ENCODE results near the gene MTFP1.
"Not testable (repeated sequence)": the region's sequence is repeated elsewhere in the genome, so short reads cannot be mapped to it uniquely, and the experiment has no call there.

Gene MTFP1

DNA sequence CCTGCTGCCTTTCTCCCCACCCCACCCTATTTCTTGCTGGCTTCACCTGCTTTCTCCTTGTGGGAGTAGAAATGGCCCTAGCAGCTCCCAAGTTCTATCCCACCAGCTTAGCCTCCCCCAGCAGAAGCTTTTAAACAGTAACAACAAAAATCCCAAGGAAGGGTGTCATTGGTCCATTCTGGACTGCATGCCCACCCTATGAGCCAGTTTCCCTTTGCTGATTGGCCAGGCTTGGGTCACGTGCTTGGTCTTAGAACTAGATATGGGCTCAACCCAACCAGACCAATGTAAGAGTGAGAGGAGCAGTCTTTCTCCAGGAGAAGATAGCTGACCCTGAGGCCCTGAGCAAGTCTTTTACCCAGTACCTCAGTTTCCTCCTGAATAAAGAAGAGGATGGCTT lies 2.3 kb downstream of the MTFP1 start:
- no peak for DNase-seq

DNA sequence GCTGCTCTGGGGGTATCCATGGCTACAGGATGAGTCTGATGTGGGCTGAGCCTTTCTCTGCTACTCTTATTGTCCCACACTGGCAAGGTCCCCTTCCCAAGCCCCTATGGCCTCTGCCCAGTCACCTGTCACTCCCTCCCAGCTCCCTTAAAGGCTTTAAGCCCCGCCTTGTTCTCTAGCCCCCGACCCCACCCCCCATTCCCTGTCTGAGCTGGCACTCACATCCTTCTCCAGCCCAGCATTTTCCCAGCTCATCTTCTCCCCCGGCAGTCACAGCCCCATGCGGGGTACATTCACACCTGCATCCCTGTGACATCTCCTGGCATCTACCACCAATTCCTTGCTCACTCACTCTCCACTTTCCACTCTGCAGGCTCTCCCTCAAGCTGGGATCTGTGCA lies 4.3 kb downstream of the MTFP1 start:
- DNase-seq, result no peak

GRCh38 chr22:30430933-30431332 lies 5.4 kb downstream of the MTFP1 start:
- DNase-seq, result no peak

DNA sequence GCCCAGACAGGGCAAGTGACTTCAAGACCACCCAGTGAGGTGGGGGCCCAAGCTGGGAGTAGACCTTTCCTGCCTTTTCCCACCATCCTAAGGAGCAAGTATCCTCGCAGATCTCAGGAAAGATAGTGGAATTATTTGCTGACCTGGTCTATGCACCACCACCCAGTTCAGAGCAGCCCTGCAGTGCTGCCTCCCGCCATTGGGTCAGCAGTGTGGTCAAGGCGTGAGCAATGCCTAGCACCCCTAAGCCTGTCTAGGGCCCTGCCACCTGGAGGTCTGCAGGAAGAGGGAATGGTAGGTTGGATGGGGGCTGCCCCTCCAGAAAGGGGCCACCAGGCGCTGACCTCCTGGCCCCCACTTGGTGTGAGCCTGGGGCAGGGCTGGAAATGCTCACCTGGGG lies 6.5 kb downstream of the MTFP1 start:
- DNase-seq, result no peak

- no peak for DNase-seq
Measured at GRCh38 chr22:30432520-30432919, 7.0 kb downstream of the MTFP1 start.

DNA sequence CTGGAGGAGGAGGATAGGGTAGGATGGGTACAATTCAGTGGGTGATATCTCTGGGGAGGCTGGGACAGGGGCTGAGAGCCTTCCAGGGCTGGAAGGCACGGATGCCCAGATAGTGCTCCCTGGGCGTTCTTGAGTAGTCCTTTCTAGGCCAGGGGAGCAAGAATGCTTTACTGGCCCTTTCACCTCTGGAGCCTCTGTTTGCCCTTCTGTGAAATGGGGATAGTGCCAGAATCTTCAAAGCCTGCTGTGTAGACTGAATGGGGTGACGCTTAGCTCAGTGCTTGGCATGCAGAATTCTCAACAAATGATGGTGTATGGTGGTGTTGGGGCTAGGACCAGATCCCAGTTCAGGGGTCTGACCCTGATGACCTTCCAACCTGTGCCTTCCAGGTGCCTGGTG lies 7.7 kb downstream of the MTFP1 start:
- DNase-seq, result no peak

DNA sequence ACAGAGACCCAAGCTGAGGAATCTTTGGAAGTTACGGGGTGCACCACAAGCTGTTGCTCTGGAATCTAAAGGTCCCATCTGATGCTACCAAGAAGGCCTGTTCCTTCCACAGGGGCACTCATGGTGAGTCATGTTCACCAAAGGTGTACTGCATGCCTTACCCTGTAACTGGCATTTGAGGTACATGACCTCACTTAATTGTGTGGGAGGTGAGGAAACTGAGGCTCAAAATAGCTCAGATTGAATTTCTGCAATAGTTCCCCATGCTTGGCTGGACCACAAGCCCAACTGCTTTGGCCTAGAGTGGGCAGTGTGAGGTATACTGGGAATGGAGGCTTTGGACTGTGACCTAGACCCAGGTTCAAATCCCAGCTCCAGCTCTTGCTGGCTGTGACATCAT lies 8.2 kb downstream of the MTFP1 start:
- DNase-seq, result no peak

DNA sequence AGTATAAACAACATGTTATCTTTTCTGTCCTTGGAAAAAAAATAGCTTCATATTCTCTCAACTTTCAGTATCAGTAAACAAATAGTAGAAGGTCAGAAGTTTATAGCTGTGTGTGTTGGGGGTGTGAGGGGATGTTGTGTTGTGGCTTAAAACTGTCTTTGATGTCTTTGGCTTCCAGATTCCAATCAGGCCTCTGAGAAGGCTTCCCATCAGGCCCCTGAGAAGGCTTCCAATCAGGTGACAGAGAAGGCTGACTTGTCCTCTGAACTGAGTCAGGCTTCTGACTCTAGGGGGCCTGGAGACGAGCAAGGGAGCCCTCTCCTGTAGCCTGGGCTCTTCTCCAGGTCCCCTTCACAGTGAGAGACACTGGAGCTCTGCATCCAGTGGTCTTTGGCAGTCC lies 9.3 kb downstream of the MTFP1 start:
- DNase-seq, result no peak

DNA sequence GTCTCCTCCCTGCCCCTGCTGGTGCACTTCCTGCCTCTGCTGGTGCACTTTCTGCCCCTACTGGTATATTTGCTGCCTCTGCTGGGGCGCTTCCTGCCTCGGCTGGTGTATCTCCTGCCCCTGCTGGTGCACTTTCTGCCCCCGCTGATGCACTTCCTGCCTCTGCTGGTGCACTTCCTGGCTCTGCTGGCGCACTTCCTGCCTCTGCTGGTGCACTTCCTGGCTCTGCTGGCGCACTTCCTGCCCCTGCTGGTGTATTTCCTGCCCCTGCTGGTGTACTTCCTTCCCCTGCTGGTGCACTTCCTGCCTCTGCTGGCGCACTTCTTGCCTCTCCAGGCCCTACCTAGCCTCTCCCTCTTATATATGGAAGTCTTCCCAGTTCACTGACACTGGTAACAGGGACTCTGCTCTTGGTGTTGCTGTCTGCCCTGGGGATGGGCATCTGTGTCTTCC lies 10.1 kb downstream of the MTFP1 start:
- peak; percentile 53 for DNase-seq

GRCh38 chr22:30436196-30436595 lies 10.6 kb downstream of the MTFP1 start:
- DNase-seq, result no peak

DNA sequence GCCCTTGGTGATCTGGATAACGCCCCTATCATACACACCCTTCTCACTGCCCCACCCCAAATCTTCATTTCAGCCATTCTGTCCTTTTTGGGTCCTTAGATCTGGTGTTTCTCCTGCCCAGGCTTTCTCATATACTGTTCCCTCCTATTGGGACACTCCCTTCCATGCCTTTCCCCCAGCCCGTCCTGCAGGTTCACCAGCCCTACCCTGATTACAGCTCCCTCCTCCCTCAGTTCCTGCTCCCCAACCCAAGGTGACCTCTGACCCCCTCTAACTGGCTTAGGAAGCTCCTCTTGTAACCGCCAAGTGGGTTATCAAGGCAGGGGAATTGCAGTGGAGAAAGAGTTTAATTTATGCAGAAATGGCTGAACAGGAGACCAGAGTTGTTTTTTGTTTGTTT lies 13.0 kb downstream of the MTFP1 start:
- DNase-seq, result no peak

DNA sequence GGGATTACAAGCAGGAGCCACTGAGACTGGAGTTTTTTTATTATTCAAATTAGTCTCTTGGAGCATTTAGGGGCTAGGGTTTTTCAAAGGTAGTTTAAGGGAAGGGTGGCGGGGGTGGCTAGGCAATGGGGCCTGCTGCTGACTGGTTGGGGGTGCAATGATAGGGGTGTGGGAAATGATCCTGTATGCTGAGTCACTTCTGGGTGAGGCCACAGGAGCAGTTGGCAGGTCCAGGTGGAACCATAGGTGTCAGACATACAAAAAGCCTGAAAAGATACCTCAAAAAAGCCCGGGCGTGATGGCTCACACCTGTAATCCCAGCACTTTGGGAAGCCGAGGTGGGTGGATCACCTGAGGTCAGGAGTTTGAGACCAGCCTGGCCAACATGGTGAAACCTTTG lies 13.7 kb downstream of the MTFP1 start:
- DNase-seq, result no peak

DNA sequence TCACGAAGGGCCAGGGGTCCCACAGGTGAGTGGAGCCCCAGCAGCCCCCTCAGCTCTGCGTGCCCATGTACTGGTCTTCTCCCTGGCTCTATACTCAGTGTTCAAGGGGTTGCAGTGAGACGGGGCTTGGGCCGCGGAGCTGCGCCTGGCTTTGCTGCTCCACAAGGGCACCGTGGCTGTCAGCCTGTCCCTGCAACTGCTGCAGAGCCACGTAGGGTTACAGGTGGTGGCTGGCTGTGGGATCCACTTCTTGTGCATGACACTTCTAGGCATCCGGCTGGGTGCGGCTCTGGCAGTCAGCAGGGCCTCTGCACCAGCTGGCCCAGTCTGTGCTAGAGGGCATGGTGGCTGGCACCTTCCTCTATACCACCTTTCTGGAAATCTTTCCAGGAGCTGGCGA lies 14.3 kb downstream of the MTFP1 start:
- no peak for DNase-seq

DNA sequence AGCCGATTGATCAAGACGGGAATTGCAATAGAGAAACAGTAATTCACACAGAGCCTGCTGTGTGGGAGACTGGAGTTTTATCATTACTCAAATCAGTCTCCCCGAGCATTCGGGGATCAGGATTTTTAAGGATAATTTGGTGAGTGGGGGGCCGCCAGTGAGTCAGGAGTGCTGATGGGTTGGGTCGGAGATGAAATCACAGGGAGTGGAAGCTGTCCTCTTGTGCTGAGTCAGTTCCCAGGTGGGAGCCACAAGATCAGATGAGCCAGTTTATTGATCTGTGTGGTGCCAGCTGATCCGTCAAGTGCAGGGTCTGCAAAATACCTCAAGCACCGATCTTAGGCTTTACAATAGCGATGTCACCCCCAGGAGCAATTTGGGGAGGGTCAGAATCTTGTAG lies 15.5 kb downstream of the MTFP1 start:
- DNase-seq, result no peak

DNA sequence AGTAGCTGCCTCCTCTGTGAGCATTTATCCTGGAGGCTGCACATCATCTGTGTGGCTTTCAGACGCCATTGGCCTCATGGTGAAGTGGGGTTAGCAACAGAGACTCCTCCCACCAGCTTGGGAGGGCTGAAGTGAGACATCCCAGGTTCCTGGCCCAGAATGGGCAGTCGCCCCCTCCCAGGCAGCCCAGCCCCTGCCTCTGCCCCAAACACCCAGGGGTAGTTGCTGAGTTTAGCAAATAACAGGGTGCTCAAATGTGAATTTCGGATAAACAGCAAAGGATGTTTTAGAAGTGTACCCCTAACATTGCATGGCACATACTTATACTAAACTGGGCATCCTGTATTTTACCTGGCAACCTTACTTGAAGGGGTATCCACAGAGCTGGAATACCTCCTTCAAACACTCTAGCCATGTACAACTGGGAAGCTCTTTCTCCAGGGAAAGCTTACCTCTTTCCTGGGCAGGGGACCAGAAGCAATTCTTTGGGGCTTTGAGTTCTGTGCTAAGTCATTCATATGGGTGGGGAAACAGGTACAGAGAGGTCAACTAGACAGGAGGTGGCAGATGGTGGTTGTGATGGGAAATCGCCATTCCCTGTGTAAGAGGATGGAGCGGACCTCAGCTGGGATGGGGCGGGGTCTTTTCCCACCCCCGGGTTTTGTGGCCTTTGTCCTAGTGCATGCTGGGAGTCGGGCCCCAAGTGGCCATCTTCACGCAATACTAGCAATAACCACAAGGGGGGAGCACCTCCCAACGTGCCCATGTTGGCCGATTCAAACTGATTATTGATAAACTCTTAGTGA lies 19.3 kb downstream of the MTFP1 start:
- DNase-seq, result peak; percentile 20

DNA sequence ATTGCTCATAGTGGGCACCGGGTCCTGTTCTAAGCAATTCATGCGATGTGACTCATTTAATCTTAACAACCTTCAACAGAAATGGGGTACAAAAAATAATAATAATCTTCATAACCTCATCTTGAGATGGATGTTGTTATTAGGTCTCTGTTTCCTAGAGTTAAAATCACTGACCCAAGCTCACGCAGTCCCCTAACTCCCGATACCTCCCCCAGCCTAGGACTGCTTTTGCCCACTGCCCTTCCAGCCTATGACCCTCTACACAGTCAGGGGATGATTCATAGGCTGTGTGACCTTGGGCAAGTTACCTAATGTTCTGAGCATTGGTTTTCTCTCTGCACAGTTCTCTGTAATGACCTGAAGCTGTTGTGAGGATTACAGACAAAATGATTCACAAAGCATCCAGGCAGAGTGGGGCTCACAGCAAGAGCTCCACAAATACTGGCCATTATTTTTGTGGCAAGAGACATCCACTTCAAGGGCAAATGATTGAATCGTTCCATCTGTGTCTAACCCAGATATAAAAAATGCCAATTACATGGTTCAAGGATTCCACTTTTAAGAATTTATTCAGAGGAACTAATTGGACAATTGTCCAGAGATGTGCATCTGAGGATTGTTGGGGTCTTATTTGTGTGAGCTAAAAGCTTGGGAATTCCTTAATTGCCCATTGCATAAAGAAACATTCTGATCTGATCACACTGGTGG lies 20.0 kb downstream of the MTFP1 start:
- DNase-seq, result no peak

- no peak for DNase-seq
Measured at GRCh38 chr22:30447656-30448055, 22.1 kb downstream of the MTFP1 start.

- not testable (repeated sequence) for DNase-seq
Measured at GRCh38 chr22:30451488-30451887, 25.9 kb downstream of the MTFP1 start.

DNA sequence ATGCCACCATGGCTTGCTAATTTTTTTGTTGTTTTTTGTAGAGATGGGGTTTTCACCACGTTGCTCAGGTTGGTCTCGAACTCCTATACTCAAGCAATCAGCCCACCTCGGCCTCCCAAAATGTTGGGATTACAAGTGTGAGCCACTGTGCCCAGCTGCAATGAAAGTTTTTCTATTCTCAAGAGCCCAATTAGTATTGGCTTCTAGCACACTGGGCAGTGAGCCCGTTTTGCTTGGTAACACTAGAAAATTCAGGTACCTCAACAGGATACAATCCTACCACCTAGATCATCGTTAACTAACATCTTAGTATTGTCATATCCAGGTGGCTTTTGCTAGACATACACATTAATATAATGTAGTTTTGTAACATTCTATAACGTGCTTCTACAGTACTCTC lies 27.3 kb downstream of the MTFP1 start:
- no peak for DNase-seq

DNA sequence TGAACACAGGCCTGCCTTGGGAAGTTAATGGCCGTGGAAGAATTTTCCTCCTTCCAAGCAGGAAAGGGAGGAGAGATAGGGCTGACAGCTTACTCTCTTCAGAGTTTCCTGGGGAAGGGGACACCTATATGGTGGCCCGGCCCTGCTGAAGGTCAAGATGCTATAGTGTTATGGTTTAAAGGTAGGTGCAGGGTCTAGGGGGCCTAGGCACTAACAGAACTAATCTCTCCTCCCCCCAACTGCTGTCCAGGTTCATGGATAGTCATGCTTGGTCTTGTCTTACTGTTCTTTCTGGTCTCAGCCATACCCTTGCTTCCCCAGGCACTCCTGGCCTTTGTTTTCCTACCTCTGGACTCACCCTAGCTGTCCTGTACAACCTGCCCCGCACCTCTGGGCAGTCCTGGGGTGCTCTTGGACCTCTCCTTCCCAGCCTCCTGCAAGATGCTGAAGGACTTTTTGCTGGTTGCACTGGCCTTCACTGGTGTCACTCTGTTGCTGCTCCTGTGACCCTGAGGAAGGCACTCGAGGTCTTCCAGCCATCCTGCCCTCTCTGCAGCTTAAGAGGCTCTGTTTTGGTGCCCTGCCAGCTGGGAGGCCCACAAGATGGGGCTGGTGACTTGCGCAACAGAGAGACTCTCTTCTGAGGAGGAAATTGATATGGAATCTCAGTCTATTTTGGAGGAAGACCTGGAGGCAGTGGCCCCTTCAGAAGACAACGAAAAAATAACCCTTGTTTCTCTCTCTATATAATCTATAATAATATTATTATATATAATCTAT lies 28.4 kb downstream of the MTFP1 start:
- no peak for DNase-seq

GRCh38 chr22:30455075-30455840 lies 29.7 kb downstream of the MTFP1 start:
- no peak for DNase-seq

DNA sequence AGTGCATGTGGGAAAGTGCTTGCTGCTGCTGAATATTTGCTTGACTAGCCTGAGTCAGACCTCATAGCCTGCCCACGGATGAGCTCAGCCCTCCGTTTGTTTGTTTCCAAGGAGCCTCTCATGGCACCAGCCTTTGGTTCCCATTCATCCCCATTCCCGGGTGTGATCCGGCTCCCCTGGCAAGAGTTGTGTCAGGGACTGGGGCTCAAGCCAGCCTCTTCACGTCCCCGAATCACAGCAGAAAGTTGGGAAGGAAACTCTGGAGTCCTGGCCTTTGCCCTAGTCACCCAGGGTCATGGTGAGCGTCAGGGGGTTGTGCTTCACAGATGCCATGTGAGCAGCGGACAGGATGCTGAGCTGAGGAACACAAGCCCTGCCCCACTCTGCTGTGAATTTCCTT lies 32.4 kb downstream of the MTFP1 start:
- no peak for DNase-seq

Data from activated T-cell treated with anti-CD3 and anti-CD28 coated beads for 4 hours (primary cell).